ENCODE measurements around the gene CORO2A. TPM values are rescaled to one million over a fixed set of nuclear protein-coding genes. Genes with fewer than 3 reads are reported as not detected.

CORO2A gene
- total RNA-seq, 2 donors from 2014 or later, result 0.66 to 1.3 TPM

GRCh38 chr9:98191181-98191608, 1.2 kb downstream of the CORO2A start:
- Histone ChIP-seq H3K9me3 (no peaks in the 10 kb centered on the region), H3K27ac (no peak overlapping the region), H3K36me3 (replicated peaks in 1 of 2; ENCODE audit: insufficient read depth in 1 of 2, low read depth in 2 of 2) (no peaks in the 10 kb centered on the region), H3K4me1 (peaks cover 13% of the 10 kb centered on the region), H3K27me3 (no peaks in the 10 kb centered on the region), H3K4me3 (no peak overlapping the region)
- no peak for ATAC-seq
- no peak for DNase-seq
- WGBS, 2 donors, result 44 to 68% methylated on average over 3 to 4 of the region's 5 CpGs
- intact Hi-C loops (cut with DNase I), result no loop called here
- no peak for TF ChIP-seq POLR2A (IDR thresholded peaks at IDR 0.05)
- TF ChIP-seq, protein P1, sequence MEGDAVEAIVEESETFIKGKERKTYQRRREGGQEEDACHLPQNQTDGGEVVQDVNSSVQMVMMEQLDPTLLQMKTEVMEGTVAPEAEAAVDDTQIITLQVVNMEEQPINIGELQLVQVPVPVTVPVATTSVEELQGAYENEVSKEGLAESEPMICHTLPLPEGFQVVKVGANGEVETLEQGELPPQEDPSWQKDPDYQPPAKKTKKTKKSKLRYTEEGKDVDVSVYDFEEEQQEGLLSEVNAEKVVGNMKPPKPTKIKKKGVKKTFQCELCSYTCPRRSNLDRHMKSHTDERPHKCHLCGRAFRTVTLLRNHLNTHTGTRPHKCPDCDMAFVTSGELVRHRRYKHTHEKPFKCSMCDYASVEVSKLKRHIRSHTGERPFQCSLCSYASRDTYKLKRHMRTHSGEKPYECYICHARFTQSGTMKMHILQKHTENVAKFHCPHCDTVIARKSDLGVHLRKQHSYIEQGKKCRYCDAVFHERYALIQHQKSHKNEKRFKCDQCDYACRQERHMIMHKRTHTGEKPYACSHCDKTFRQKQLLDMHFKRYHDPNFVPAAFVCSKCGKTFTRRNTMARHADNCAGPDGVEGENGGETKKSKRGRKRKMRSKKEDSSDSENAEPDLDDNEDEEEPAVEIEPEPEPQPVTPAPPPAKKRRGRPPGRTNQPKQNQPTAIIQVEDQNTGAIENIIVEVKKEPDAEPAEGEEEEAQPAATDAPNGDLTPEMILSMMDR (IDR thresholded peaks at IDR 0.05), result no peak

DNA sequence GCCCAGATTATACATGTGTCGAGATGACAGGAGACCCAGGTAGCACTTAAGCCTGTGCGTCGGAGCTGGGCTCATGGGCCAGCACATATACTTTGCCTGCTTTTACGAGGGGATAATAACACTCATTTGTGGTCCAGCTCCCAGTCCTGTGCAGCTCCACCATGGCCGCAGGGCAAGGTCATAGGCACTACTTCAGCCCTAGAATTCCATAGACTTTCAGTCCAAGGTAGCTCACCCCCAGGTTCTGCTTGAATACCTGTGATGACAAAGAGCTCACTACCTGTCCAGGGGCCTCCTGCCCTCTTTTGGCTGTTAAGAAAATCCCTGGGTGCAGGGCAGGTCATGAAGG, 1.7 kb downstream of the CORO2A start:
- ATAC-seq (no peak), DNase-seq (no peak)
- 74 to 77% methylated on average over 4 to 5 of the region's 5 CpGs for WGBS, 2 donors
- TF ChIP-seq, protein P1 (IDR thresholded peaks at IDR 0.05), result no peak
- TF ChIP-seq POLR2A (IDR thresholded peaks at IDR 0.05), result no peak
- Histone ChIP-seq H3K27me3 (no peaks in the 10 kb centered on the region), H3K4me3 (no peak overlapping the region), H3K27ac (no peak overlapping the region), H3K4me1 (peaks cover 13% of the 10 kb centered on the region), H3K9me3 (no peaks in the 10 kb centered on the region), H3K36me3 (replicated peaks in 1 of 2; ENCODE audit: insufficient read depth in 1 of 2, low read depth in 2 of 2) (no peaks in the 10 kb centered on the region)
- intact Hi-C loops (cut with DNase I), result no loop called here

- H3K9me3 ChIP-seq, result no peaks in the 10 kb centered on the region
- DNase-seq (no peak), ATAC-seq (no peak)
- 73 to 76% methylated on average over 6 of the region's 6 CpGs for WGBS, 2 donors
- TF ChIP-seq POLR2A (IDR thresholded peaks at IDR 0.05), result no peak
- TF ChIP-seq, protein P1 (IDR thresholded peaks at IDR 0.05), result no peak
- no peaks in the 10 kb centered on the region for H3K36me3 ChIP-seq (replicated peaks in 1 of 2; ENCODE audit: insufficient read depth in 1 of 2, low read depth in 2 of 2)
- intact Hi-C loops (cut with DNase I), result no loop called here
- no peaks in the 10 kb centered on the region for H3K27me3 ChIP-seq
- H3K4me1 ChIP-seq, result peaks cover 13% of the 10 kb centered on the region
- no peak overlapping the region for H3K27ac ChIP-seq
- no peak overlapping the region for H3K4me3 ChIP-seq
These were observed 3.0 kb downstream of the CORO2A start for GRCh38 chr9:98189412-98189811.

- no peak overlapping the region for H3K4me3 ChIP-seq
- intact Hi-C loops (cut with DNase I), result no loop called here
- TF ChIP-seq, protein P1 (IDR thresholded peaks at IDR 0.05), result no peak
- no peak for TF ChIP-seq POLR2A (IDR thresholded peaks at IDR 0.05)
- no peaks in the 10 kb centered on the region for H3K27me3 ChIP-seq
- no peak for ATAC-seq
- WGBS, 2 donors, result 82 to 90% methylated on average over 5 of the region's 5 CpGs
- H3K27ac ChIP-seq, result no peak overlapping the region
- H3K9me3 ChIP-seq, result no peaks in the 10 kb centered on the region
- DNase-seq, result no peak
- H3K4me1 ChIP-seq, result peaks cover 8% of the 10 kb centered on the region
- no peaks in the 10 kb centered on the region for H3K36me3 ChIP-seq (replicated peaks in 1 of 2; ENCODE audit: insufficient read depth in 1 of 2, low read depth in 2 of 2)
These were observed 4.5 kb downstream of the CORO2A start for GRCh38 chr9:98187926-98188325.

GRCh38 chr9:98186236-98186635, 6.2 kb downstream of the CORO2A start:
- DNase-seq (no peak), ATAC-seq (no peak)
- Histone ChIP-seq H3K4me1 (no peaks in the 10 kb centered on the region), H3K27me3 (no peaks in the 10 kb centered on the region), H3K4me3 (no peak overlapping the region), H3K36me3 (replicated peaks in 1 of 2; ENCODE audit: insufficient read depth in 1 of 2, low read depth in 2 of 2) (no peaks in the 10 kb centered on the region), H3K27ac (no peak overlapping the region), H3K9me3 (no peaks in the 10 kb centered on the region)
- intact Hi-C loops (cut with DNase I), result no loop called here
- WGBS, 2 donors, result 0 to 67% methylated on average over 1 of the region's 1 CpG
- TF ChIP-seq, protein P1 (IDR thresholded peaks at IDR 0.05), result no peak
- no peak for TF ChIP-seq POLR2A (IDR thresholded peaks at IDR 0.05)

Measured in body of pancreas (tissue), 4 donors.